Neural cell (in vitro differentiated cells): ENCODE results near the gene EFCC1. TPM values are rescaled to one million over a fixed set of nuclear protein-coding genes. Genes with fewer than 3 reads are reported as not detected.

Experiments used
- H2AFZ ChIP-seq: fragments of 200-600, 300-800 bp; sonication (generic), shearing (Covaris generic); 2 replicates; pipeline ENCODE4 v1.6.0; 2014; ENCODE audit warnings: low read depth, mild to moderate bottlenecking, antibody characterized with exemption, low read length, moderate library complexity
- H3F3A ChIP-seq: fragments of 200-600 bp; shearing (Covaris generic); 2 replicates; pipeline ENCODE4 v1.6.1; 2016; ENCODE audit warnings: mild to moderate bottlenecking, moderate library complexity, mixed read lengths, antibody characterized with exemption, low read length; ENCODE audit not compliant: insufficient read depth, poor library complexity, severe bottlenecking
- H3K27ac ChIP-seq: fragments of 200-600, 300-800 bp; sonication (generic), shearing (Covaris generic); 2 replicates; pipeline ENCODE4 v1.5.1; 2014; ENCODE audit warnings: mild to moderate bottlenecking, low read length, moderate library complexity
- H3K27me3 ChIP-seq: fragments of 300-800, 200-600 bp; sonication (generic), shearing (Covaris generic); 2 replicates; pipeline ENCODE4 v1.6.0; 2014; ENCODE audit warnings: mild to moderate bottlenecking, low read depth, low read length, moderate library complexity; ENCODE audit not compliant: insufficient read depth
- H3K36me3 ChIP-seq: fragments of 300-800, 200-600 bp; sonication (generic), shearing (Covaris generic); 2 replicates; pipeline ENCODE4 v1.5.1; 2014; ENCODE audit warnings: mild to moderate bottlenecking, antibody characterized with exemption, low read length, moderate library complexity; ENCODE audit not compliant: insufficient read depth
- H3K4me2 ChIP-seq: fragments of 300-800, 200-600 bp; sonication (generic), shearing (Covaris generic); 2 replicates; pipeline ENCODE4 v1.6.0; 2014; ENCODE audit warnings: mild to moderate bottlenecking, low read length
- H3K4me3 ChIP-seq: fragments of 300-800, 200-600 bp; sonication (generic), shearing (Covaris generic); 2 replicates; pipeline ENCODE4 v1.5.1; 2014; ENCODE audit warnings: mild to moderate bottlenecking, low read length, moderate library complexity
- H3K79me2 ChIP-seq: fragments of 200-600 bp; shearing (Covaris generic); replicated peaks from 2 replicates; pipeline ENCODE4 v1.6.0; 2014; ENCODE audit warnings: mild to moderate bottlenecking, low read length, moderate library complexity; ENCODE audit not compliant: insufficient read depth
- H3K9ac ChIP-seq: fragments of 300-800, 200-600 bp; sonication (generic), shearing (Covaris generic); 2 replicates; pipeline ENCODE4 v1.6.1; 2016; ENCODE audit warnings: mild to moderate bottlenecking, low read length, mixed read lengths
- H3K9me2 ChIP-seq: fragments of 200-600 bp; shearing (Covaris generic); 2 replicates; pipeline ENCODE4 v1.6.1; 2016; ENCODE audit warnings: mild to moderate bottlenecking, low read length, mixed read lengths; ENCODE audit not compliant: insufficient read depth
- H3K9me3 ChIP-seq: fragments of 200-600, 300-800 bp; sonication (generic), shearing (Covaris generic); 2 replicates; pipeline ENCODE4 v1.6.1; 2016; ENCODE audit warnings: mild to moderate bottlenecking, mixed run types, low read length, moderate library complexity, mixed read lengths
- H4K20me1 ChIP-seq: fragments of 200-600 bp; shearing (Covaris generic); 2 replicates; pipeline ENCODE4 v1.6.1; 2016; ENCODE audit warnings: mild to moderate bottlenecking, mixed run types; ENCODE audit not compliant: insufficient read depth
- EP300 ChIP-seq: fragments of 450-650 bp; conservative IDR thresholded peaks from 2 replicates; pipeline ENCODE4 v1.6.1; 2014; ENCODE audit warnings: antibody characterized with exemption, mild to moderate bottlenecking, moderate library complexity; ENCODE audit not compliant: poor library complexity, severe bottlenecking
- EZH2 ChIP-seq: fragments of 200-600, 300-800 bp; shearing (Covaris generic), sonication (generic); IDR thresholded peaks from 2 replicates; pipeline ENCODE4 v1.6.1; 2014; ENCODE audit warnings: antibody characterized with exemption, low read length, borderline replicate concordance, mild to moderate bottlenecking; ENCODE audit not compliant: insufficient read depth, poor library complexity, severe bottlenecking
- MXI1 ChIP-seq: fragments of 450-650 bp; conservative IDR thresholded peaks from 2 replicates; pipeline ENCODE4 v1.6.1; 2014; ENCODE audit warnings: antibody characterized with exemption, mild to moderate bottlenecking; ENCODE audit not compliant: poor library complexity, severe bottlenecking
- POLR2AphosphoS5 ChIP-seq: IDR thresholded peaks from 2 replicates; pipeline ENCODE4 v1.6.1; 2012
- RAD21 ChIP-seq: fragments of 450-650 bp; conservative IDR thresholded peaks from 2 replicates; pipeline ENCODE4 v1.6.1; 2014; ENCODE audit warnings: antibody characterized with exemption, mild to moderate bottlenecking, moderate library complexity
- SMC3 ChIP-seq: fragments of 450-650 bp; conservative IDR thresholded peaks from 2 replicates; pipeline ENCODE4 v1.6.1; 2014; ENCODE audit warnings: antibody characterized with exemption, mild to moderate bottlenecking, moderate library complexity; ENCODE audit not compliant: poor library complexity
- TAF1 ChIP-seq: IDR thresholded peaks from 2 replicates; pipeline ENCODE4 v1.6.1; 2012; ENCODE audit warnings: low read depth
- polyA plus RNA-seq: library from polyadenylated mRNA; depleted of rRNA; stranded (reverse); fragments of >200 nt; gene quantifications from 2 replicates; pipeline ENCODE4 v1.2.3, GENCODE V29; 2014
- TF ChIP-seq, protein P1 (sequence below): fragments of 450-650 bp; IDR thresholded peaks from 2 replicates; pipeline ENCODE4 v1.5.1; 2014; ENCODE audit warnings: antibody characterized with exemption, mild to moderate bottlenecking, moderate library complexity; ENCODE audit not compliant: poor library complexity, severe bottlenecking
- TF ChIP-seq, protein P2 (sequence below): IDR thresholded peaks from 2 replicates; pipeline ENCODE4 v1.6.1; 2012; ENCODE audit warnings: borderline replicate concordance

The EFCC1 gene
- polyA plus RNA-seq, 1 donor from 2014 or later = not detected

DNA sequence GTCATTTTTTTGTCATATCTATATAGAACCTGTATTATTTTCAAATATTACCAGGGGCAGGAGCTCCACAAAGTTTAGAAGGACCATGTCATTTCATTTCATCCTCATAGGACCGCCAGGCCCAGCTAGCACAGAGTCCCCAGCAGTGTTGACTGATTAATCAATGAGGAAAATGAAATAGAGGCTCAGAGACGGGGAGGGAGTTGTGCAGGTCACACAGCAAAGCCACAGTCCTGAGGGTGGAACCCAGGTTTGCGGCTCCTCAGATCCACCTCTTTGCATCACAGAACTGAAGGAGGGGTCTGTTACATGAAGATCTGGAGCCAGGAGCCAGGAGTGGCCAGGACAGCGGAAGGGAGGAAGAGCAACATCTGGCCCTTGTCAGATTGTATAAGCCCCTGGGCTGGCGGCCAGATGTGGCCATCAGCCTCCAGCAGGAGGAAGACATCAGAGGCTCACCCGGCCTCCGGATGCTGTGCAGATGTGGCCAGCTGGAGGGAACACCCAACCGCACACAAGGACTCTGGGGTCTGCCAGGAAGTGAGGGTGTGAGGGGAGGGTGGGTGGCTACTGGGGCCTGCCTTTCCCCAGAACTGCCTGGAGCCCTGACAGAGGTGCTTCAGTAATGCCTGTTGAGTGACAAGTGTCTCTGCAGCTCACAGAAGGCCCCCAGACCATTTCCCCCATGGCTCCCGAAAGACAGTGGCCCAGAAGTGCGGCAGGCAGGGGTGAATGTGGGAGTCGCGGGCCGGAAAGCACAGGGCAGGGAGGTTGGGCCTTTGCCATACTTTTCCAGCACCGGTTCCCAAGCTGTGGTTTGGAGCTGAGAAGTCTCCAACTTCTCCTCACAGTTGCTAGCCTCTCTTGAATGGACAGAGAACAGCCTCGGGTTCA, 21.3 kb downstream of the EFCC1 start:
- H3K36me3 ChIP-seq = no peaks in the 10 kb centered on the region
- no peak overlapping the region for H3K9ac ChIP-seq
- no peak overlapping the region for H3K4me3 ChIP-seq
- H3K27ac ChIP-seq = no peak overlapping the region
- TF ChIP-seq MXI1 (no peak), SMC3 (no peak), EP300 (no peak), TAF1 (no peak), EZH2 (no peak), POLR2AphosphoS5 (no peak), RAD21 (no peak)
- TF ChIP-seq, protein P1, sequence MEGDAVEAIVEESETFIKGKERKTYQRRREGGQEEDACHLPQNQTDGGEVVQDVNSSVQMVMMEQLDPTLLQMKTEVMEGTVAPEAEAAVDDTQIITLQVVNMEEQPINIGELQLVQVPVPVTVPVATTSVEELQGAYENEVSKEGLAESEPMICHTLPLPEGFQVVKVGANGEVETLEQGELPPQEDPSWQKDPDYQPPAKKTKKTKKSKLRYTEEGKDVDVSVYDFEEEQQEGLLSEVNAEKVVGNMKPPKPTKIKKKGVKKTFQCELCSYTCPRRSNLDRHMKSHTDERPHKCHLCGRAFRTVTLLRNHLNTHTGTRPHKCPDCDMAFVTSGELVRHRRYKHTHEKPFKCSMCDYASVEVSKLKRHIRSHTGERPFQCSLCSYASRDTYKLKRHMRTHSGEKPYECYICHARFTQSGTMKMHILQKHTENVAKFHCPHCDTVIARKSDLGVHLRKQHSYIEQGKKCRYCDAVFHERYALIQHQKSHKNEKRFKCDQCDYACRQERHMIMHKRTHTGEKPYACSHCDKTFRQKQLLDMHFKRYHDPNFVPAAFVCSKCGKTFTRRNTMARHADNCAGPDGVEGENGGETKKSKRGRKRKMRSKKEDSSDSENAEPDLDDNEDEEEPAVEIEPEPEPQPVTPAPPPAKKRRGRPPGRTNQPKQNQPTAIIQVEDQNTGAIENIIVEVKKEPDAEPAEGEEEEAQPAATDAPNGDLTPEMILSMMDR = no peak
- TF ChIP-seq, protein P2, sequence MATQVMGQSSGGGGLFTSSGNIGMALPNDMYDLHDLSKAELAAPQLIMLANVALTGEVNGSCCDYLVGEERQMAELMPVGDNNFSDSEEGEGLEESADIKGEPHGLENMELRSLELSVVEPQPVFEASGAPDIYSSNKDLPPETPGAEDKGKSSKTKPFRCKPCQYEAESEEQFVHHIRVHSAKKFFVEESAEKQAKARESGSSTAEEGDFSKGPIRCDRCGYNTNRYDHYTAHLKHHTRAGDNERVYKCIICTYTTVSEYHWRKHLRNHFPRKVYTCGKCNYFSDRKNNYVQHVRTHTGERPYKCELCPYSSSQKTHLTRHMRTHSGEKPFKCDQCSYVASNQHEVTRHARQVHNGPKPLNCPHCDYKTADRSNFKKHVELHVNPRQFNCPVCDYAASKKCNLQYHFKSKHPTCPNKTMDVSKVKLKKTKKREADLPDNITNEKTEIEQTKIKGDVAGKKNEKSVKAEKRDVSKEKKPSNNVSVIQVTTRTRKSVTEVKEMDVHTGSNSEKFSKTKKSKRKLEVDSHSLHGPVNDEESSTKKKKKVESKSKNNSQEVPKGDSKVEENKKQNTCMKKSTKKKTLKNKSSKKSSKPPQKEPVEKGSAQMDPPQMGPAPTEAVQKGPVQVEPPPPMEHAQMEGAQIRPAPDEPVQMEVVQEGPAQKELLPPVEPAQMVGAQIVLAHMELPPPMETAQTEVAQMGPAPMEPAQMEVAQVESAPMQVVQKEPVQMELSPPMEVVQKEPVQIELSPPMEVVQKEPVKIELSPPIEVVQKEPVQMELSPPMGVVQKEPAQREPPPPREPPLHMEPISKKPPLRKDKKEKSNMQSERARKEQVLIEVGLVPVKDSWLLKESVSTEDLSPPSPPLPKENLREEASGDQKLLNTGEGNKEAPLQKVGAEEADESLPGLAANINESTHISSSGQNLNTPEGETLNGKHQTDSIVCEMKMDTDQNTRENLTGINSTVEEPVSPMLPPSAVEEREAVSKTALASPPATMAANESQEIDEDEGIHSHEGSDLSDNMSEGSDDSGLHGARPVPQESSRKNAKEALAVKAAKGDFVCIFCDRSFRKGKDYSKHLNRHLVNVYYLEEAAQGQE = no peak
- no peak overlapping the region for H3K4me2 ChIP-seq
- no peaks in the 10 kb centered on the region for H3K9me2 ChIP-seq
- H3K79me2 ChIP-seq = no peaks in the 10 kb centered on the region
- H3F3A ChIP-seq = no peaks in the 10 kb centered on the region
- no peaks in the 10 kb centered on the region for H4K20me1 ChIP-seq
- H3K9me3 ChIP-seq = no peaks in the 10 kb centered on the region
- H2AFZ ChIP-seq = no peak overlapping the region
- no peaks in the 10 kb centered on the region for H3K27me3 ChIP-seq

DNA sequence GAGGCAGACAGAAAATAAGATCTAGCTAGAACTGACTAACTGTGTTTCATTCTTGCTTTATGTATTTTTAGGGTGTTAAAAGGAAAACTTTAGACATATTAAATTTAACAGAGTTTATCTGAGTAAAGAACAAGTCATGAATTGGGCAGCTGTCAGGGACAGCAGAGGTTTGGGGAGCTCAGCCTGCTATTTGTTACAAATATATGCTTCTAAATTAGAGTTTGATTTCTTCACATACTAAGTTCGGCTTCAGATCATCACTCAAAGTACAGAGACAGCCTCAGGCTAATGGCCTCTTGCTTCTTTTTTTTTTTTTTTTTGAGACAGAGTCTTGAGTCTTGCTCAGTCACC, 21.9 kb downstream of the EFCC1 start:
- Histone ChIP-seq H3K9me3 (no peaks in the 10 kb centered on the region), H3K9ac (no peak overlapping the region), H3K9me2 (no peaks in the 10 kb centered on the region), H3K36me3 (no peaks in the 10 kb centered on the region), H3K4me2 (no peak overlapping the region), H2AFZ (no peak overlapping the region), H3K27ac (no peak overlapping the region), H4K20me1 (no peaks in the 10 kb centered on the region), H3K79me2 (no peaks in the 10 kb centered on the region), H3K4me3 (no peak overlapping the region), H3F3A (no peaks in the 10 kb centered on the region), H3K27me3 (no peaks in the 10 kb centered on the region)
- TF ChIP-seq EP300 (no peak), SMC3 (no peak), RAD21 (no peak), TAF1 (no peak)
- TF ChIP-seq, protein P1 = no peak
